NB4 (cell line): ENCODE data around the gene KLKB1.

Source experiments
- DNase-seq: peaks from one replicate; pipeline ENCODE4 v3.0.0; 2010; ENCODE audit warnings: low read depth
- H3K4me3 ChIP-seq: one replicate; pipeline ENCODE4 v1.5.1; 2011; ENCODE audit warnings: mild to moderate bottlenecking, low read depth, low read length, moderate library complexity
- CTCF ChIP-seq: IDR thresholded peaks from one replicate; pipeline ENCODE4 v1.5.1; 2012; ENCODE audit warnings: low read depth, low read length
- MAX ChIP-seq: IDR thresholded peaks from 2 replicates; pipeline ENCODE4 v1.6.1; 2011; ENCODE audit warnings: low read depth, low read length
- MYC ChIP-seq: IDR thresholded peaks from 2 replicates; pipeline ENCODE4 v1.6.1; 2011; ENCODE audit warnings: low read depth, low read length
- POLR2A ChIP-seq: IDR thresholded peaks from 2 replicates; pipeline ENCODE4 v1.6.1; 2011; ENCODE audit warnings: mild to moderate bottlenecking; ENCODE audit not compliant: insufficient read length; ENCODE audit errors: extremely low read depth

KLKB1 gene

GRCh38 chr4:186227744-186228513 is 622 bp downstream of the KLKB1 start:
- no peak overlapping the region for H3K4me3 ChIP-seq
- no peak for DNase-seq
- TF ChIP-seq MAX (no peak), MYC (no peak), POLR2A (no peak), CTCF (no peak)

- no peak overlapping the region for H3K4me3 ChIP-seq
- DNase-seq: no peak
- TF ChIP-seq MAX: no peak
Measured at GRCh38 chr4:186228514-186228894, 1.2 kb downstream of the KLKB1 start.

GRCh38 chr4:186234367-186234766 is 7.1 kb downstream of the KLKB1 start:
- H3K4me3 ChIP-seq: no peak overlapping the region
- DNase-seq: no peak
- TF ChIP-seq MAX (no peak), CTCF (no peak), POLR2A (no peak), MYC (no peak)

GRCh38 chr4:186236126-186236525 is 8.8 kb downstream of the KLKB1 start:
- no peak overlapping the region for H3K4me3 ChIP-seq
- DNase-seq: no peak
- TF ChIP-seq MAX: no peak
- TF ChIP-seq CTCF: no peak
- no peak for TF ChIP-seq MYC
- TF ChIP-seq POLR2A: no peak

GRCh38 chr4:186240452-186240847 is 13.1 kb downstream of the KLKB1 start:
- TF ChIP-seq MYC (no peak), CTCF (no peak), MAX (no peak), POLR2A (no peak)
- DNase-seq: no peak
- H3K4me3 ChIP-seq: no peak overlapping the region

- H3K4me3 ChIP-seq: no peak overlapping the region
- TF ChIP-seq MYC: no peak
- no peak for TF ChIP-seq MAX
- TF ChIP-seq CTCF: no peak
- no peak for TF ChIP-seq POLR2A
- no peak for DNase-seq
Measured at GRCh38 chr4:186240848-186241491, 13.7 kb downstream of the KLKB1 start.
